ENCODE data around the gene SH3BP5. TPM values are rescaled to one million over a fixed set of nuclear protein-coding genes. Genes with fewer than 3 reads are reported as not detected.

Gene SH3BP5
- total and polyA plus RNA-seq, 4 donors: 50.3 to 76.6 (median 67.3) TPM

DNA sequence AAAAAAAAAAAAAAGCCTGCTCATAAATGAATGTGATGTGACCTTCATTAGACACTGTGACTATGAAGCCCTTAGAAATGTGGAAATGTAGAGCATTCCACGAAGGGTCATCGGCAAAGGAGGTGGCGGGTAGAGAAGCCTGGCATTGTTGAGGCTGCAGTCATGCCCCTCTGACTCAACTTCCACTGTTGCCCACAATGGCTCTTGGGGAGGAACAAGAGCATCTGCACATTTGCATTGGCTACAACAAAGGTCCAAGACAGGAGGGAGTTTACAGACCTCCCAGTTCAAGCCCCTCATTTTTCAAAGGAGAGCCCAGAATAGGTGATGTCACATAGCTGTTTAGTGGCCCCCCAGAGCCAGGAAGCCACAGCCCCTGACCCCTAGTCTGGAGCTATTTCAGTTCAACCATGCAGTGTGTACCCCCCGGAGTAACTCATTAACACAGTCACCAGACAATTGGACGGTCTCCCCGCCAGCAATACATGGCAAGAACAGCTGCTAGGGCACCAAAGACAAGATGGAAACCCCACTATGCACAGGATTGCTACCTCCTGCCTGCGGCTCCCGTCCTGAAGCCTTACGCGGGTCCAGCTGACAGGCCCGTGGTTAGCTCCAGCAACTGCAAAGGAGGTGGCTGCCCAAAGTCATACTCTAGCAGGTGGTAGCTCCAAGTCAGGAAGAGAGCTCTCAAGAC lies 56.2 kb downstream of the SH3BP5 start:
- Histone ChIP-seq H3K27ac (ENCODE audit: low read depth in 1 of 2, low read length in 1 of 2) (no peak overlapping the region), H3K36me3 (ENCODE audit: control insufficient read depth in 4 of 4, insufficient read depth in 4 of 4, low read length in 4 of 4) (peaks cover 0 to 2% (median 0%) of the 10 kb centered on the region in 4 donors), H3K27me3 (ENCODE audit: control insufficient read depth in 3 of 3, insufficient read depth in 3 of 3, low read length in 2 of 3) (no peaks in the 10 kb centered on the region), H3K9ac (ENCODE audit: insufficient read depth in 1 of 2, low read length in 2 of 2) (no peak overlapping the region), H3K4me3 (no peak overlapping the region), H3K9me3 (ENCODE audit: control insufficient read depth in 4 of 4, insufficient read depth in 3 of 4, low read length in 3 of 4) (peaks cover 0 to 2% (median 0%) of the 10 kb centered on the region in 4 donors), H3K4me1 (ENCODE audit: control insufficient read depth in 5 of 5, insufficient read depth in 5 of 5, low read length in 5 of 5) (peaks cover 0 to 10% (median 0%) of the 10 kb centered on the region in 5 donors)
- WGBS, 2 donors: 89 to 90% methylated on average over 11 of the region's 11 CpGs
- DNase-seq: no peak
- TF ChIP-seq, protein P1, sequence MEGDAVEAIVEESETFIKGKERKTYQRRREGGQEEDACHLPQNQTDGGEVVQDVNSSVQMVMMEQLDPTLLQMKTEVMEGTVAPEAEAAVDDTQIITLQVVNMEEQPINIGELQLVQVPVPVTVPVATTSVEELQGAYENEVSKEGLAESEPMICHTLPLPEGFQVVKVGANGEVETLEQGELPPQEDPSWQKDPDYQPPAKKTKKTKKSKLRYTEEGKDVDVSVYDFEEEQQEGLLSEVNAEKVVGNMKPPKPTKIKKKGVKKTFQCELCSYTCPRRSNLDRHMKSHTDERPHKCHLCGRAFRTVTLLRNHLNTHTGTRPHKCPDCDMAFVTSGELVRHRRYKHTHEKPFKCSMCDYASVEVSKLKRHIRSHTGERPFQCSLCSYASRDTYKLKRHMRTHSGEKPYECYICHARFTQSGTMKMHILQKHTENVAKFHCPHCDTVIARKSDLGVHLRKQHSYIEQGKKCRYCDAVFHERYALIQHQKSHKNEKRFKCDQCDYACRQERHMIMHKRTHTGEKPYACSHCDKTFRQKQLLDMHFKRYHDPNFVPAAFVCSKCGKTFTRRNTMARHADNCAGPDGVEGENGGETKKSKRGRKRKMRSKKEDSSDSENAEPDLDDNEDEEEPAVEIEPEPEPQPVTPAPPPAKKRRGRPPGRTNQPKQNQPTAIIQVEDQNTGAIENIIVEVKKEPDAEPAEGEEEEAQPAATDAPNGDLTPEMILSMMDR (IDR thresholded peaks at IDR 0.05; ENCODE audit: control extremely low read depth, extremely low read depth): no peak
- no peak for ATAC-seq (ENCODE audit: insufficient read depth, low FRiP score)

DNA sequence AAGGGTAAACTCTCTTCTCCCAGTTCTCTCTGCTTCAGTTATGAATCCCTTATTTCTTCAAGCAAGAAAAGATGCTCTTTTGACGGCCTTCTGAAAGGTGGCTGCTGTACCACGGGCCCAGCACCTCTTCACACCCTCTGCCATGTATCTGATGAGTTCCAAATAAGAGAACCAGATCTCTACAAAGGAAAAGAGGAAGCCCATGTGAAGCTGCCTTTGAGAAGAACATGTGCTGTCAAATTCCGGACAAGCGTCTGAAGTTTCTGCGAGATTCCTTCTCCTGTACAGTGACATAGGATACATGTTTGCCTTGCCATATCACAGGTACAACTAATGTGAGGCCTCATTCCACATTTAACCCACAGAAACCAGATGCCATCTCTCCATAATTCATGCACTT lies 59.2 kb downstream of the SH3BP5 start:
- ATAC-seq (ENCODE audit: insufficient read depth, low FRiP score) (no peak), DNase-seq (no peak)
- peaks cover 0 to 7% (median 0%) of the 10 kb centered on the region in 4 donors for H3K36me3 ChIP-seq (ENCODE audit: control insufficient read depth in 4 of 4, insufficient read depth in 4 of 4, low read length in 4 of 4)
- 48 to 61% methylated on average over 5 of the region's 5 CpGs for WGBS, 2 donors
- no peaks in the 10 kb centered on the region for H3K27me3 ChIP-seq (ENCODE audit: control insufficient read depth in 3 of 3, insufficient read depth in 3 of 3, low read length in 2 of 3)
- TF ChIP-seq, protein P1 (IDR thresholded peaks at IDR 0.05; ENCODE audit: control extremely low read depth, extremely low read depth): no peak
- peaks cover 0 to 27% (median 0%) of the 10 kb centered on the region in 5 donors for H3K4me1 ChIP-seq (ENCODE audit: control insufficient read depth in 5 of 5, insufficient read depth in 5 of 5, low read length in 5 of 5)
- no peak overlapping the region for H3K4me3 ChIP-seq
- H3K9ac ChIP-seq (ENCODE audit: insufficient read depth in 1 of 2, low read length in 2 of 2): no peak overlapping the region
- H3K27ac ChIP-seq (ENCODE audit: low read depth in 1 of 2, low read length in 1 of 2): peak overlapping the region in 1 of 2 donors; percentile 59
- H3K9me3 ChIP-seq (ENCODE audit: control insufficient read depth in 4 of 4, insufficient read depth in 3 of 4, low read length in 3 of 4): peaks cover 0 to 2% (median 0%) of the 10 kb centered on the region in 4 donors

DNA sequence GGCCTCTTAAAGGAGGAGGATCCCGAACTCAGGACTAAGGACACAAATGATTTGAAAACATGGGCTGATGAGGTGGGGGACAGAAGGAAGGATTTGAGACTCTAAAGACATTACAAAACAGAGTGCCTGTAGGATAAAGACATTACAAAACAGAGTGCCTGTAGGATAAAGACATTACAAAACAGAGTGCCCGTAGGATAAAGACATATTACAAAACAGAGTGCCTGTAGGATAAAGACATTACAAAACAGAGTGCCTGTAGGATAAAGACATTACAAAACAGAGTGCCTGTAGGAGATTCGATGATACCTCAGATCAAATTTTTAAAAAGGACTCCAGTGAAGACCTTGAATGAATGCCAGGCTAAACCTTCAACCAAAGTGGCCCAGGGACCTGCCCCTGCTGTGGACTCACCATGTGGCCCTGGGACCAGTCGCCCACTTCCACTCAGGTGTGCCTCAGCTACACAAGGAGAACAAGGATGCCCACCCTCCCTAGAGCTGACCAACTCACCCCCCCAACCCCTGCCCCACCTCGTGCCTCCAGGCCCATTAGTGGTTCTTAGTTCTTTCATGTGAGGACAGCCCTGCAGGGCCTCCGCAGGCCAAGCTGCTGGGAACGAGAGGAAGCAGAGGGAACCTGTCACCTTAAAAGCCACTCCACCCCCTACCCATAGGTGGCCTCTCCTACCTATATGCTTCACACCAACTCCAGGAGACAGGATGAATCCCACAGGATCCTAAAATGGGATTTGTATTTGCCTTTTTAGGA lies 59.8 kb downstream of the SH3BP5 start:
- DNase-seq: no peak
- Histone ChIP-seq H3K27me3 (ENCODE audit: control insufficient read depth in 3 of 3, insufficient read depth in 3 of 3, low read length in 2 of 3) (no peaks in the 10 kb centered on the region), H3K9me3 (ENCODE audit: control insufficient read depth in 4 of 4, insufficient read depth in 3 of 4, low read length in 3 of 4) (peaks cover 0 to 2% (median 0%) of the 10 kb centered on the region in 4 donors), H3K4me1 (ENCODE audit: control insufficient read depth in 5 of 5, insufficient read depth in 5 of 5, low read length in 5 of 5) (peaks cover 0 to 27% (median 0%) of the 10 kb centered on the region in 5 donors), H3K36me3 (ENCODE audit: control insufficient read depth in 4 of 4, insufficient read depth in 4 of 4, low read length in 4 of 4) (peaks cover 0 to 7% (median 0%) of the 10 kb centered on the region in 4 donors), H3K27ac (ENCODE audit: low read depth in 1 of 2, low read length in 1 of 2) (peak overlapping the region in 1 of 2 donors; percentile 90), H3K9ac (ENCODE audit: insufficient read depth in 1 of 2, low read length in 2 of 2) (no peak overlapping the region), H3K4me3 (no peak overlapping the region)
- TF ChIP-seq, protein P1 (IDR thresholded peaks at IDR 0.05; ENCODE audit: control extremely low read depth, extremely low read depth): no peak
- WGBS, 2 donors: 64 to 65% methylated on average over 7 of the region's 7 CpGs
- no peak for ATAC-seq (ENCODE audit: insufficient read depth, low FRiP score)
